Panc1 (cell line): Measurements from ENCODE around the gene OSBPL9. TPM values are rescaled to one million over a fixed set of nuclear protein-coding genes. Genes with fewer than 3 reads are reported as not detected.
A peak's percentile ranks its signal among the peaks of the same experiment; 100 is the strongest.

ENCODE experiments used
- ATAC-seq: fragments of 200-7000 bp; cut with Tn5 transposase; 2 replicates; pipeline ENCODE4 v1.9.1; 2020; ENCODE audit warnings: mild to moderate bottlenecking, moderate library complexity
- BruUV-seq: library from RNA; stranded (reverse); fragments of 400-500 nt; replicated peaks from 2 replicates; lab custom pipeline; 2021; lab: Mats Ljungman, UMichigan
- CTCF ChIA-PET: fragments of 300-600 bp; sonication (Branson Sonifier 250); formaldehyde crosslinking; loops from one replicate; lab custom pipeline; 2022; ENCODE audit warnings: antibody characterized with exemption; lab: Charles Lee
- POLR2A ChIA-PET: fragments of 300-600 bp; sonication (Branson Sonifier 250); formaldehyde crosslinking; loops from one replicate; lab custom pipeline; 2022; ENCODE audit warnings: antibody characterized with exemption; lab: Charles Lee
- DNase-seq: peaks from one replicate; pipeline ENCODE4 v3.0.0-alpha.2; 2010; ENCODE audit warnings: low read depth, low spot score
- H3K27ac ChIP-seq: 2 replicates; pipeline ENCODE4 v1.5.1; 2011; ENCODE audit warnings: mild to moderate bottlenecking, low read length, inconsistent platforms
- H3K27me3 ChIP-seq: fragments of 200-500 bp; sonication (Bioruptor generic); 2 replicates; pipeline ENCODE4 v1.6.0; 2014; ENCODE audit warnings: low read length, inconsistent platforms; ENCODE audit not compliant: control insufficient read depth, insufficient read depth
- H3K36me3 ChIP-seq: fragments of 200-500 bp; sonication (Bioruptor generic); 2 replicates; pipeline ENCODE4 v1.5.1; 2014; ENCODE audit warnings: inconsistent platforms, mild to moderate bottlenecking, low read length, moderate library complexity; ENCODE audit not compliant: control insufficient read depth, insufficient read depth
- H3K4me1 ChIP-seq: 2 replicates; pipeline ENCODE4 v1.5.1; 2011; ENCODE audit warnings: inconsistent platforms, mild to moderate bottlenecking, low read length, moderate library complexity; ENCODE audit not compliant: control insufficient read depth, insufficient read depth
- H3K4me3 ChIP-seq, 2 experiments: 2 replicates each; pipeline ENCODE4 v1.5.1; 2011 to 2012; ENCODE audit warnings: low read depth in 2 of 2, low read length in 2 of 2, mild to moderate bottlenecking in 2 of 2, inconsistent platforms in 1 of 2, moderate library complexity in 1 of 2
- H3K9me3 ChIP-seq: fragments of 200-500 bp; sonication (Bioruptor generic); 2 replicates; pipeline ENCODE4 v1.5.1; 2014; ENCODE audit warnings: low read depth, mild to moderate bottlenecking, inconsistent platforms, low read length, moderate library complexity; ENCODE audit not compliant: control insufficient read depth, insufficient read depth
- CTCF ChIP-seq: fragments of 450-650 bp; IDR thresholded peaks from 2 replicates; pipeline ENCODE4 v1.5.1; 2017; ENCODE audit warnings: mild to moderate bottlenecking
- POLR2AphosphoS5 ChIP-seq: IDR thresholded peaks from 2 replicates; pipeline ENCODE4 v1.6.1; 2012; ENCODE audit warnings: mild to moderate bottlenecking, low read depth, low read length, moderate library complexity
- REST ChIP-seq, 2 experiments: IDR thresholded peaks; 2 replicates each; pipeline ENCODE4 v1.6.1; 2011 to 2012; ENCODE audit warnings: low read depth in 2 of 2, control low read depth in 1 of 2, low read length in 1 of 2, mild to moderate bottlenecking in 1 of 2, moderate library complexity in 1 of 2; ENCODE audit not compliant: insufficient read depth in 1 of 2
- SIN3A ChIP-seq: IDR thresholded peaks from 2 replicates; pipeline ENCODE4 v1.6.1; 2012; ENCODE audit warnings: low read depth, mild to moderate bottlenecking, low read length, moderate library complexity, borderline replicate concordance; ENCODE audit not compliant: insufficient read depth
- TCF7L2 ChIP-seq: IDR thresholded peaks from 2 replicates; pipeline ENCODE4 v1.6.1; 2011; ENCODE audit warnings: mild to moderate bottlenecking, low read depth, low read length, inconsistent platforms
- in situ Hi-C: cut with HindIII; loops from 2 replicates; pipeline ENCODE4 v1.10.0; 2016; ENCODE audit warnings: low sequenced_read_pairs, low pct_unique_long_range_greater_than_20kb
- intact Hi-C: fragments of 100-400 bp; cut with micrococcal nuclease; formaldehyde crosslinking; loops from one replicate; pipeline ENCODE4 v1.10.0; 2022; ENCODE audit not compliant: unreplicated experiment
- total RNA-seq: library from RNA; stranded (reverse); gene quantifications from one replicate; pipeline ENCODE4 v1.2.1, GENCODE V29; 2021; ENCODE audit not compliant: unreplicated experiment

Gene OSBPL9
- total RNA-seq, 1 experiment from 2014 or later, result 85.5 TPM

GRCh38 chr1:51768971-51769588 lies 152.2 kb downstream of the OSBPL9 start:
- no TSS peak for BruUV-seq
- in situ Hi-C loops, result no loop called here
- Histone ChIP-seq H3K4me1 (no peaks in the 10 kb centered on the region), H3K27ac (no peak overlapping the region), H3K36me3 (no peaks in the 10 kb centered on the region; the same call in 1 of the 2 replicates), H3K27me3 (no peaks in the 10 kb centered on the region), H3K9me3 (no peaks in the 10 kb centered on the region), H3K4me3 (no peak overlapping the region)
- intact Hi-C loops, result no loop called here
- DNase-seq (peak; percentile 39), ATAC-seq (peak; percentile 92)
- ChIA-PET POLR2A (interaction anchor here (0.8 kb wide), 1 partner anchor 40 kb away, joined by 6 read pairs; no protein-coding TSS in a partner anchor), CTCF (interaction anchor here (0.6 to 1.1 kb wide), 7 partner anchors 38 to 1174 kb away, joined by 3 to 7 read pairs (median 3); no protein-coding TSS in a partner anchor)
- TF ChIP-seq REST (IDR thresholded peaks at IDR 0.05; ENCODE audit: insufficient read depth in 1 of 2, low read depth in 2 of 2, low read length in 1 of 2) (no peak), TCF7L2 (no peak), POLR2AphosphoS5 (no peak), SIN3A (no peak), CTCF (peak; percentile 82; the same call in 1 of the 2 replicates)

- DNase-seq (no peak), ATAC-seq (no peak)
- intact Hi-C loops, result no loop called here
- peaks cover 2% of the 10 kb centered on the region; the same call in 1 of the 2 replicates for H3K36me3 ChIP-seq
- H3K27ac ChIP-seq, result no peak overlapping the region
- CTCF ChIA-PET, result interaction anchor here (0.6 kb wide), 1 partner anchor 12 kb away, joined by 5 read pairs; no protein-coding TSS in a partner anchor
- no peak overlapping the region for H3K4me3 ChIP-seq
- POLR2A ChIA-PET, result no interaction called here
- in situ Hi-C loops, result no loop called here
- TF ChIP-seq TCF7L2 (no peak), REST (IDR thresholded peaks at IDR 0.05; ENCODE audit: insufficient read depth in 1 of 2, low read depth in 2 of 2, low read length in 1 of 2) (no peak), POLR2AphosphoS5 (no peak), SIN3A (no peak), CTCF (no peak)
- no peaks in the 10 kb centered on the region for H3K27me3 ChIP-seq
- no TSS peak for BruUV-seq
- no peaks in the 10 kb centered on the region for H3K4me1 ChIP-seq
- H3K9me3 ChIP-seq, result no peaks in the 10 kb centered on the region
Measured at GRCh38 chr1:51776408-51776807, 159.5 kb downstream of the OSBPL9 start.
